Stimulated activated CD4-positive, alpha-beta T cell treated with anti-CD3 and anti-CD28 coated beads, TNF-alpha, amount 100 ng/mL, for 1 hour (primary cell): Measurements from ENCODE around the gene CDK17.
"Not testable (repeated sequence)": the region's sequence is repeated elsewhere in the genome, so short reads cannot be mapped to it uniquely, and the experiment has no call there.

Experiments used
- DNase-seq, 3 donors: peaks; one replicate each; pipeline ENCODE4 v3.0.0-alpha.2; 2020; ENCODE audit warnings: low read depth in 3 of 3, low spot score in 1 of 3

The CDK17 gene

DNA sequence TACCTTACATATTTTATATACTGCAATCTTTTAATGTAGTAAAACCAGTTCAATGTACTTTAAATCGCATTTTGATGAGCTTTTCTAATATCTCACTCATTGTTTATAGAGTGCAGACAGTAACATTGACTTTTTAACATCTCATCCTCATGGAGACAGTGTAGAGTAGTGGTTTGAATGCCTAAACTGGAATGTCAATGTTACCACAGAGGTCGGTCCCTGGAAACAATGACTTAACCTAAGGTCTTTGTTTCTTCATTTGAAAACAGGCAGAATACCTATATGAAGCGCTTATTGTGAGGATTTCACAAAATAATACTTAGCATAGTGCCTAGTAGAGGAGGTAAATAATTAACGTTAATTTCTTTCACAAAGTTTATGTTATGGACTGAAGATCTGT, 5.0 kb downstream of the CDK17 start:
- DNase-seq: no peak

DNA sequence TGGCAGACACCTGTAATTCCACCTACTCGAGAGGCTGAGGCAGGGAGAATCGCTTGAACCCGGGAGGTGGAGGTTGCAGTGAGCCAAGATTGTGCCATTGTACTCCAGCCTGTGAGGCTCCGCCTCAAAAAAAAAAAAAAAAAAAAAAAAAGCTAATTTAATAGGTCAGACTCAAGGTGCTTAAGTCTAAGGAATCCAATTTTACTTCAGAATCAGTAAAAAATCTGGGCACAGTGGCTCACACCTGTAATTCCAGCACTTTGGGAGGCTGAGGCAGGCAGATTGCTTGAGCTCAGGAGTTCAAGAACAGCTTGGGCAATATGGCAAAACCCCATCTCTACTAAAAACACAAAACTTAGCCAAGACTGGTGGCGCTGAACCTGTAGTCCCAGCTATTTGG, 7.0 kb downstream of the CDK17 start:
- DNase-seq: not testable (repeated sequence)

DNA sequence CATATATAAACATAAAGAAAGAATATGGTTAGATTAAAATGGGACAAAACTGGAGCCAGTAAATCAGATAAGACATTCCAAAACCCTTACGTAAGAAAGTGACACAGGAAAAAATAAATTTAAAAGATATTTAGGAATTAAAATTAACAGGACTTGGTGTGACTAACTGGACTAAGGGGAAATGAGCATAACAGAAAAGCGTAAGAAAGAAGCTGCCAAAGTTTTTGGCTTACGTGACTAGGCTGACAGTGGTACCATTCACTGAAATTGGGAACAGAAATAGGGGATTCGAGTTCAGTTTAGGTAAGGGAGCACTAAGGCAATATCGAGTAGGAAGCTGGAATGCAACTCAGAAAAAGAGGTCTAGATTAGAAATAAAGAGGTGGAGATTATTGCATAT, 7.8 kb downstream of the CDK17 start:
- no peak for DNase-seq

DNA sequence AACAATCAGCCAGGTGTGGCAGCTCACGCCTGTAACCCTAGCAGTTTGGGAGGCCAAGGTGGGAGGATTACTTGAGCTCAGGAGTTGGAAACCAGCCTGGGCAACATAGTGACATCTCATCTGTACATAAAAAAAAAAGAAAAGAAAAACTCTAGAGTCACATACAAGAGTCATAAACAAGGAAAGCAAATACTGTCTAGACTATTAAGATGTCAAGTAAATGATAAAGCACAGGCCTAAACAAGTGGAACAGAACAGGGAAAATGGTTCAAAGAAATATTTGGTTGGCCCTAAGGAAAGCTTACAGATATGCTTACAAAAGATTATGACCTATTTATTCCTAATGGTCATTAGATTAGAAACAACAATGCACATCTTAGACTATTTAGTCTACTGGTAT, 12.3 kb downstream of the CDK17 start:
- DNase-seq: no peak

DNA sequence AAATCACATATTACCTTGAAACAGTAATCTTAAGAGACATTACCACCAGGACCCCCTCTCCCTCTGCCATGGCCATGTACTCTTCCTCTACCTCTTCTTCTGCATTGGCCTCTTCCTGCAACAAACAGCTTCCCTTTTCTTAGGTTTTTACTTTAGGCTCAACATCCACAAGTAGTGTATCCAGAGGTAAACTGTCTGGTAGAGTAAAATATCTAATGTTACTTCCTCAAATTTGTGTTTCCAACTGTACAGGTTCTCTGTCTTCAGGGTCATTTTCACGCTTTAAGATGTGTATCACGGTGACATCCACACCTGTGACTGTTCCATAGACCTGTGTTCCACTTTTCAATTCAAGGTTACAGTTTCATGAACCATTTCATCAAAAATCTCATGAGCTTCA, 13.4 kb downstream of the CDK17 start:
- DNase-seq: no peak

DNA sequence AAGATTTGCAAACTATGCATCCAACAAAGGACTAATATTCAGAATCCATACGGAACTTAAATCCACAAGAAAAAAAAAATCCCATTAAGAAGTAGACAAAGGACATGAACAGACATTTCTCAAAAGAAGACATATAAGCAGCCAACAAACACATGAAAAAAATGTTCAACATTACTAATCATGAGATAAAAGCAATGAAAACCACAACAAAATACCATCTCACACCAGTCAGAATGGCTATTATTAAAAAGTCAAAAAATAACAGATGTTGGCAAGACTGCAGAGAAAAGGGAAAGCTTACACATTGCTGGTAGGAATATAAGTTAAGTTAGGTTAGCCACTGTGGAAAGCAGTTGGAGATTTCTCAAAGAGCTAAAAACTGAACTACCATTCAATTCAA, 16.2 kb downstream of the CDK17 start:
- DNase-seq: no peak

DNA sequence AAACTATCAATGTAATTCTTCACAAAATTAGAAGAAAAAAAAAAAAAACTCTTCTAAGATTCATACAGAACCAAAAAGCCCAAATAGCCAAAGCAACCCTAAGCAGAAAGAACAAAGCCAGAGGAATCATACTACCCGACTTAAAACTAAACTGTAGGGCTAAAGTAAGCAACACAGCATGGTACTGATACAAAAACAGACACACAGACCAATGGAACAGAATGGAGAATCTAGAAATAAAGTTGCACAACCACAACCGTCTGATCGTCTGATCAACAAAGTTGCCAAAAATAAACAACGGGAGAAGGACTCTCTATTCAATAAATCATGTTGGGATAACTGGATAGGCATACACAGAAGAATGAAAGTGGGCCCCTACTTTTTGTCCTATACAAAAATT, 16.9 kb downstream of the CDK17 start:
- DNase-seq: no peak

DNA sequence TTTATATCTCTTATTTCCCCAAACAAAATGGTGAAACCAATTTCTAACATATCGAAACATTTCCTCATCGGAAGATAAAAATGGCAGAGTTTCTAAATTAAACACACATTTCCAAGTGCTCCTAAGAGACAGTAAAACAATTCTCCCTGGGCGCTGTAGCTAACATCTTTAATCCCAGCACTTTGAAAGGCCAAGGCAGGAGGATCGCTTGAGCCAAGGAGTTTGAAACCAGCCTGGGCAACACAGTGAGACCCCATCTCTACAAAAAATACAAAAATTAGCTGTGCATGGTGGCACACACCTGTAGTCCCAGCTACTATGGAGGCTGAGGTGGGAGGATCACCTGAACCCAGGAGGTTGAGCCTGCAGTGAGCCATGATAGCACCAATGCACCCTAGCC, 20.5 kb downstream of the CDK17 start:
- DNase-seq: not testable (repeated sequence)

DNA sequence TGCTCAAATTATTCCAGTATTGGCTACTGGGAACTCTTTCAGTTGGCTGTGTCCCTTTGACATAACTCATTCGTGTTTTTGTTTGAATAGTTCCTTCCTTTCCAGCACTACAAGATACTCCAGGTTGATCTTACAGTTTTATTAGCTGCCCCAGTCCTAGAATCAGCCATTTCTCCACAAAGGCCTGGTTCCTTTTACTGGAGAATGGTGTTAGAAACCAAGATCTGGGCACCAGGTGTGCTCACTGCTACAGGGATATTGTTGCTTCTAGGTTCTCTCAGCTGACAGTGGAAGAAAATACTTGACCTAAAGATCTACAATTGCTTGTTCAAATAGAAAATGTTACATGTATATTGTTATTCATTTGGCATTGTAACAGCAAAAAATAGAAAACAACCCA, 21.9 kb downstream of the CDK17 start:
- no peak for DNase-seq

DNA sequence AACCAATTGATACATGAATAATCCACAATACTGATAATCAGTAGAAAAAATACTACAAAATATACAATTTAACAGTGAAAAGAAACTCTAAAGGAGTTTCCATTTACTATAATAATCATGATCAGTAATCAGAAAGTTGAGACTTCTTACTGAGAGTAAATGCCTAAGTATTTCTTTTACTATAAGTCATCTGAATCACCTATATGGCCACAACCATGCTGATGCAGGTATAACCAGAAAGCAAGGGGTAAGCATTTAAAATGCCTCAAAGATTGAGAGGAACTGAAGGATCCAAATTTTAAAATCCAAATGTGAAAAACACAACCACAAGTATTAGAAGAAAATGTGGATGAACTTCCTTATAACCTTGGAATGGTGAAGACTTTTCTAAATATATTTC, 23.4 kb downstream of the CDK17 start:
- no peak for DNase-seq

DNA sequence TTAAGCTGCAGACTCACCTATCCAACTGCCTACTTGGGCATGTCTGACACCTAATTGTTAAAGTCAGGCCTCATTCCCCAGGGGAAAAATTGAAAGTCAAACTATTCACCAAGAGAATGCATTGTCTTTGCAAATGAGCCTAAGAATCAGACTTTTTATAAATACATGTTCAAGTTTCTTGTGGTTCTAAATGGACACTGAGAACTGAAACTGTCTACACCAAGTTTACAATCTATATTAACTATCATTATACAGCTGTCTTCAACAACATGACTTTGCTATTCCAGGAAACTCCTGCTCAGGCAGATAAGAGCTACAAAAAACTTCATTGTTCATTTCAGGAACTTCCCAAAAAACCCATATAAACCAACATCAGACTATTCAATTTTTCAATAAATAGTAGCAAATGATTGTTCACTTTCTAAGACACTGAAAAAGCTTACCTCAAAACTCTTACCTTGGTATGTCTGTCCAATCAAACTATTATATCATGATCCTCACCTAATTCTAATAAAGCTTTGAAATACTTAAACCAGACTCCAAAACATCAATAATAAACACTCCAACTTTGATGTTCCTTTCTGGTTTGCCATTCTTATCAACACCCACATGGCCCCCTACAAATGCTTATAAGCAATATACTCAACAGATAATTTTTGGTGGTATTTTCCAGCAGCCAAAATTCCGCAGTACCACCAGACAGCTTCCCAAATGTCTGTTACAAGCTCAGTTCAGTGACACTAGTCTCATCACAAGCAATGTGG, 24.2 kb downstream of the CDK17 start:
- no peak for DNase-seq

DNA sequence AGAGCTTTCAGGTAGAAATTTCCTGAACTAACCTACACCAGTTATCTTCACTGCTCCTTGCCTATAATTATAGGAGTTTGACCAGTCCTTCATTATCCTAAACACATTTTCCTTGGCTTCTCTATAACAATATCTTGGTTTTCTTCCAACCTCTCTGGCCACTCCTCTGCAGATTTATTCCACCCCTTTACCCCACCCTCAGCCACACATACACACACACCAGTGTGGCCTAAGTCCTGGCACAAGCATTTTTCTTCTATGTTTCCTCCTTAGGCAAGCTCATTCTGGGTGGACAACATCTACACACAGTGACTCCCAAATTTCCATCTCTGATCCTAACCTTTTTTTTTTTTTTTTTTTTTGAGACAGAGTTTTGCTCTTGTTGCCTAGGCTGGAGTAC, 25.1 kb downstream of the CDK17 start:
- no peak for DNase-seq

DNA sequence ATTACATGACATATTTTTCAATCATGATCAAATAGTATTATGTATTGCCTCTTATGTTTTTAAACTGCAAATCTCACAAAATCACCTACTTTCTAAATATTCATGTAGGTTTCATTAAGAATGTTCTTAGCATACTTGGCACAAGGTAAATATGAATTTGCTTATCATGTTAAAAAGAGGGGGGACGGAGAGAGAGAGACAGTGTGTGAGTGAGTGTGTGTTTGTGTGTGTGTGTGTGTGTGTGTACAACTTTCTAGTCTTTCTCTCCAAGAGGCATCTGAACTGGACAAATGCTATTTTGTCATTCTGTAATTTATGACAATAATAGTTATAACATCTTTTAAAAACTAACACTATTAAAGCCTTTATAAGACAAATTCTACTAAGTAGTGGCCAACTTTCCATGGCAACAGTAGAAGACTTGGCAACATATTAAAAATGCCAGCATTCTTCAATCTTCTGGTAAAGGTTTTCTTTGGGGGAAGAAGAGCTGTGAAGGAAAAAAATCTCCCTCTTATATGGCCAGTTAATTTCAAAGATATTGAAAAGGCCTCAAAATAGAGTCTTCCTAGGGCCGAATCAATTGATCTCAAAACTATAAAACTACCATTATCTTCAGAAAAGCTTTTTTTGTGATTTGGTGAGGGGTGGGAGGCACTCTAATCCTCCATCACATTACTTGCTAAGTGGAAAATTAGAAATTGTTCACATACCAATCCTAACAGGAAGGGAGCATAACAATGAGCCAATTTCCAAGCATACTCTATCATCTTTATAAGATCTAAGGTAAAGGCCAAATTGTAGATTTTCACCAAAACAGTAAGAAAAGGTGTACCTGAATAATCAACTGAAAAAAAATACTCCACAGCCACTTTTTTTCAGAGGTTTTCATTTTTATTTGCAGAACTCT, 28.2 kb downstream of the CDK17 start:
- DNase-seq: no peak

DNA sequence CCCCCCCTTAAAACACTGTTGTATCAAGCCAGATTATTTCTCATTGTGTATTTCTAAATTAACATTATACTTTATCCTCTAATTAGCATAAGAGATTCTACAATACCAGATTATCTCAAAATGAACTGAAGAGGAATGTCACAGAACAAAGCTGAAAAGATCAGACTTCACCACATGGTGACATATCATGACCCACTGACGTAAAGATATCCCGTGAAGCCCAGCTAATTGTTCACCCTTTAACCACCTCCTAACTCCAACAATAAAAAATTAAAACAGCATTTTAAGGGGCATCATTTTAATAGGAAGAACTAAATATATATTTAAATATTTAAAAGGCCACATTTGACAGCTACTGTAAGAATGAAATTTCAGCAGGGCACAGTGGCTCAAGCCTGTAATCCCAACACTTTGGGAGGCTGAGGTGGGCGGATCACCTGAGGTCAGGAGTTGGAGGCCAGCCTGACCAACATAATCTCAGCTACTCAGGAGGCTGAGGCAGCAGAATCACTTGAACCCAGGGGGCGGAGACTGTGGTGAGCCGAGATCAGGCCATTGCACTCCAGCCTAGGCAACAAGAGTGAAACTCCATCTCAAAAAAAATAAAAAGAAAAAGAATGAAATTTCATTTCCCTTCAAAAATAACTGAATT, 29.0 kb downstream of the CDK17 start:
- no peak for DNase-seq

DNA sequence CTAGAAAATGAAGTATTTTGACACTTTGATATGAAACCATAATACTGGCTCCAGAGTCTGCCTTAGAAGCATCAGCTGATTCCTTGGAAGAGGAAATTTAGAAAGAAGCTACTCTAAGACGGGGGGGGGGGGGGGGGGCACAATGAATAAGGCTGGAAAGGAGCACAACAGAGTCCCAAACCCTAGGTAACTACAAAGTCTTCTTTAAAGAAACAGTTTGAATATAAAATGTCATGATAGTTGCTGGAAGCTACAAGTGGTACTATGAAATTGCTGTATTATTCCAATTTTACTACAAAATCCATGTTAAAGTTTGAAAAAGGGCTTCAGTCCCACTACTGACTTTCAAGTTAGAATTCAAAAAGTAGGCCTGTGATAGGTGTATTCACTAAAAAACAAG, 31.6 kb downstream of the CDK17 start:
- DNase-seq: no peak

DNA sequence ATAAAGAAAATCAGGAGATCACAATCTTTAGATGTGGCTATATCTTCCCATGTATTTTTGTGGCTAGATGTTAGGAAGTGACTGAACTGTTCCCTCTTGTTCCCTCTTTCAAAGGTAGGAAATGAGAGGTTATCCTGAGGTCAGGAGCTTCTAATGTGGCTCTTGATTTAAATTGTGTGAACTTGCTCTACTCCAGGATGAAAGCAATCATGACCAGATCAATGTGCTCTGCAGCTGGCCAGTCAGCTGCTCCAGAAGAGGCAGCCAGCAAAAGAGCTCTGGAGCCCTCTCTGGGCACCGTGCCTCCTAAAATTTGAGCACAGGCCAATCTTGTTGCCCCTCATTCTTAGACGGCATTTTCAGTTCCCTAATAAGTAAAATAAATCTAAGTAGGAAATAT, 32.0 kb downstream of the CDK17 start:
- no peak for DNase-seq

DNA sequence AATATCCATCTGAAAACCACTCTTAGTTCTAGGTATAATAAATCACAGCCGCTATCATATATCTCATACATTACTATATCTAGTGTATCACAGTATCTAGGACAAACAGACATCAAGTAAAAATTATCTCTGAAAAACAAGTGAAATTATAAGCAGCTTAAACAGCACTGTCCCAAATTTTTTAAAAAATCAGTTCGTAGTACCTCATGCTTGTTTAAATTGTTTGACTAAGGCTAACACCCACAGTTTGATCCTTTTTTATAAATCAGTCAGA, 33.9 kb downstream of the CDK17 start:
- no peak for DNase-seq

DNA sequence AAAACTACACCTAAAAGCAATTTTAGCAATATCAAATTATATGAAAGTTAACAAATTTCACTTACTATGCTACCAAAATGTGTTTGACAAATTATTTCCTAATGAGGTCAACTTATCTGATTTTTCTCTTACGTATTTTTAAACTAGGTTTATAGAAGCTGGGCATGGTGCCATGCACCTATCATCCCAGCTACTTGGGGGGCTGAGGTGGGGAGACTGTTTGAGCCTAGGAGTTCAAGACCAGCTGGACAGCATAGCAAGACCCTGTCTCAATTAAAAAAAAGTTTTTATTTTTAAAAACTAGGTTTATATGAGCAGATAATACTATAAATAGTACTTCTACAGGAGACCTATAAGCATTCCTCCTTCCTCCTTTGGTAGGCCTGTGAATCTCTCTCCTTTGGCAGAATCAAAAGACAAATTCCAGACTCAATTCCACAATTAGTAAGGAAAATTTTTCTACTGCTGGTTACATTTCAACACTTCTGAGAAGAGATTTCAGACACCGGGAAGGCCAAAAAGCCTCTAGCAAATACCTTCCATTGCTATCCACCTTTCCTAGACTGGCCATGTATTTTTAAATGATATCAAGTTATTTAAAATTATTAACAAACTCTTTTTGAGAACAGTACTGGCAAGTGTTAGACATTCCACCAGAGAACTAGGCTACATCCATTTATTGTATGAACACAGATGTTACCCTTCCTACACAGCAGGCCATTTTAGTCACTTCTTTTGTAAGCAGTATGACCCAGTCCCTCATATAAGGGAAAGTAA, 34.4 kb downstream of the CDK17 start:
- DNase-seq: no peak

DNA sequence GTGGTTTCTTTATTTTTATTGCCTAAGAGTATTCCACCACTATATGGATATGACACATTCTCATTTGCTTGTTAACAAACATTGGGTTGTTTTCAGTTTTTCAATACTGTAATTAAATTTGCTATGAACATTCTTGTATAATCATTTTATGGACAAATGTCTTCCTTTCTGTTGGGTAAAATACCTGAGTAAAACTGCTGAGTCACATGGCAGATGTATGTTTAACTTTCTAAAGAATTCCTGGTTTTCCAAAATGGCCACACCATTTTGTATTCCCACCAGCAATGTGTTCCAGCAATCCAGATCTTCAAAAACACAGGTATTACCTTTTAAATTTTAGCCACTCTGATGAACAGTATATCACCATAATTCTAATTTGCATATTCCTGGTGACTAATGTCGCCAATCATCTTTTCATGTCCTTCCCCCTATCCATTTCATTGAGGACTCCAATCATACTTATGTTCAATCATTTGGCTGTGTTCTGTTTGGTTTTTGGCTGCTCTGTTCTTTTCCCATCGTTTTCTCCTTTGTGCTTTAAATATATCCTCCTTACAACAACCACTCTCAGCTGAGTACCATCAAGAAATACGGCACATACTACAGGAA, 36.0 kb downstream of the CDK17 start:
- DNase-seq: no peak

DNA sequence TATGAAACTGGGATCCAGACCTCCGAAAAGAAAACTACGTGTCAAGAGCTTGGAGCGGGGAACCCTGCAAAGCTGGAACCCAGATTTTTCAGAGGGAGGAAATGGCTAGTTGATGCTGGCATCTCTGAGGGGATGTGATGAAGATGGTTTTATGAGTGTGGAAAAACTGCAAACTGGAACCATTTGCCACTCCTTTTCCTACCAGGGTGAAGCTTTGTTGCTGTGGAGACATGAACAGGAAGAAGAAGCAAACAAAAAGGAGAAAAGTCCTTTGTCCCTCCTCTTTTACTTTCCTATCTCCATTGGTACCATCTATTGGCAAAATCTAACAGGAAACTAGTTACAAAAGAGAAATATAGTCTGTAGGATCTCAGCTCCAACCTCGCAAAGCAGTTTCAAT, 39.2 kb downstream of the CDK17 start:
- no peak for DNase-seq

DNA sequence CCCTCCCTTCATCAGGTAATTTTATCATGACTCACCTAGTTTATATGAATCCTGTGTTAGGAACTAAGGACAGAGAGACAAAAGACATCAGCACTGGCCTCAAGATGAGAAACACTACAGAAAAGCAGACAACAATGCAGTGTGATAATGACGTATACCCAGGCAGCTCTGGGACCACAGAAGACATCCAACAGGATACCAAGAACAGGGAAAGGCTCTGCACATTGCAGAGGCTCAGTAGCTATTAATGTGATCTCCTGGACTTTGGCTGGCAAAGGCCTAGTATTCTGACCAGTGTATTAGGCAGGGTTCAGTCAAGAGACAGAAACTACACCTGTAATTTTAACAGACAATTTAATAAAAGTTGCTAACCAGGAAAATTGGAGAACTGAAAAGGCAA, 39.7 kb downstream of the CDK17 start:
- no peak for DNase-seq
